Epidermal melanocyte (primary cell): ENCODE results near the gene SCGB1C2.

Experiments
- DNase-seq: peaks from one replicate; pipeline ENCODE4 v3.0.0; 2011; ENCODE audit warnings: low spot score; ENCODE audit not compliant: insufficient read length

SCGB1C2 gene

GRCh38 chr17:170130-170670 lies 32.8 kb downstream of the SCGB1C2 start:
- DNase-seq: no peak

DNA sequence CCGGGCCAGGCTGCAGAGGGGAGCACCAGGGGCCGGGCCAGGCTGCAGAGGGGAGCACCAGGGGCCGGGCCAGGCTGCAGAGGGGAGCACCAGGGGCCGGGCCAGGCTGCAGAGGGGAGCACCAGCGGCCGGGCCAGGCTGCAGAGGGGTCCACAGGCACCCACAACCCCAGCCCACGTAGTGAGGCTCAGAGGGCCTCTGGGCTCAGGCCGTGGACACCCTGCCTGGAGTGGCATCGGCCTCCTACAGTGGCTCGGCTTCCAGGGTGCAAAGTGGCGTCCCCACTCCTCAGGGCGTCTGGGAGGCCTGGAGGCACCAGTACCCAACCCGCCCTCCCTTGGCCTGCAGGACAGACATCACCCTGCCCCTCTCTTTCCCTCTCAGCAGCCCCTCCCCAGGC lies 34.5 kb downstream of the SCGB1C2 start:
- DNase-seq: no peak

DNA sequence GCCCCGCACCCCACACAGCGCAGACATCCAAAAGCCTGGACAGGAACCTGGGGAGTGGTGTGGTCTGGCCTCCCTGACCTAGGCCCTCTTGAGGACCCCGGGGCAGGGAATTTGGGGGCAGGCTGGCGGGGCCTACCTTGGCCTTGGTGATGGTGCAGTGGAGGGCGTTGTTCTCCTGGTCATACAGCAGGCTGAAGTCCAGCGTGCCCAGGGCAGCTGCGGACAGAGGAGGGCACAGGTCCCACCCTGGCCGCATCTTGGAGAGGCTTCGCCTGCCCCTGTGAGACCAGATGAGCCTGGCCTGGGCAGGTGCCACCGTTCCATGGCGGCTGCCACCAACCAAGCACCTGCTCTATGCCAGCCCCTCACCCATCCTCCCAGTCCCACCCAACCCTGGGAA lies 35.0 kb downstream of the SCGB1C2 start:
- DNase-seq: no peak

DNA sequence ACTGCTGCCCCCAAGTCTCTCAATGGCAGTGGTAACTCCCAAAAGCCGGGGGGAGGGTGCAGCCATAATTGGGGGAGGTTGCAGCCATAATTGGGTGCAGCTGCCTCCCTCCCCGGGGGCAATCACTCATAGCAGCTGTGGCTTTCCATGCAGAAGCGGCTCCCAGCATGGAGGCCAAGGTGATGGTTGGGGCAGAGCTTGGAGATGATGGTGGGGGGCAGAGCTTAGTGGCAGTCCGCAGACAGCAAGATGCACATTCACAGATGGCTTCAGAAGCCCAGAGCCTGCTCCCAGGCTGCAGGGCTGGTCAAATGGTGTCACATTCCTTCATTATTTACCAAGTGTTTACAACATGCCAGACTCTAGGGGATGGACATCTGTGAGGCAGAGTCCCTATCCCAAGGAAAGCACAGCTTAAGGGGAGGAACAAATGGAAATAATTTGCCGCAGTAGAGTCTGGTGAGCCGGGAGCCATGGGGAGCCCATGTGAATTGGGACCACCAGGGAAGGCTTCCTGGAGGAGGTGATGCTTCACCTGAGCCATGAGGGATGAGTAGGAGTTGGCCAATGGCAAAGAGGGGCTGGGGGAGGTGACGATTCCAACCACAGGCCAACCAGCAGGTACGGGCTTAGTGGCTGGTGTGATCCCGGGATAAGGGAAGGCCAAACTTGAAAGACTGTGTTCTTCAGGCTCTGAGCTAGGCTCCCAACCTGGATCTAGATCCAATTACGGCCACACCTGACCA lies 36.0 kb downstream of the SCGB1C2 start:
- DNase-seq: no peak

DNA sequence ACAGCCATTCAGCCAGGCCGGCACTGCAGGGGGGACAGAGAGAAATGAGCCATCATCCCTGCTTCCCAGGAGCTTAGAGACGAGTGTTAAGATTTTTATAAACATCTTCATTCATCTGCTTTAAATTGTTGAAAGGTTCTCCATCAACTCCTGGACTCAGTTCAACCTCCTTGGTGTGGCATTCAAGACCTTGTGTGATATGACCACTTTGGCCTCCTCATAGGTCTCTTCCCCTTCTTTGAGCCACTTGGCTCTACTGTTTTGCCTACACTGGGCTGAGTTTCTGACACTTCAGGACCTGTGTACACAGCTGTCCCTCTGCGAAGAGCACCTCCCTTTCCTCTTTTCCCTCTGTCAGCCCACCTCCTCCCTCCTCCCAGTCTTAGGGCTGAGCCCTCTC lies 39.8 kb downstream of the SCGB1C2 start:
- no peak for DNase-seq

DNA sequence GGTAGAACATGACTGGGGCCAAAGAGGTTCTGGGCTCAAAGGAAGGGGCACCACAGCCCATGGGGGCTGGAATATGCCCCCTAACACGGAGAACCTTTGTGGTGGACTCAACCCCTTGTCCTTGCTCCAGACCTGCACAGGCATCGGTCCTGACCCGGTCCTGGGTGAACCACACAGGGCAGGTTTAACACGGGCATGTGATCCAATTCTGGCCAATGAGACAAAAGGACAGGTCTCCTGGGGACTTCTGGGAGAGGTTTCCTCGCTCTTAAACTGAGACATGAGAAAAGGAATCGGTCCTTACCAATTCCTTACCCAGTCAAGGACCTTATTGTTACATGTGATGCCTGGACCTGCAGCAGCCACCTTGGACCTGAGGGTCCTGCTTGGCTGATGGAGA lies 40.4 kb downstream of the SCGB1C2 start:
- DNase-seq: no peak

DNA sequence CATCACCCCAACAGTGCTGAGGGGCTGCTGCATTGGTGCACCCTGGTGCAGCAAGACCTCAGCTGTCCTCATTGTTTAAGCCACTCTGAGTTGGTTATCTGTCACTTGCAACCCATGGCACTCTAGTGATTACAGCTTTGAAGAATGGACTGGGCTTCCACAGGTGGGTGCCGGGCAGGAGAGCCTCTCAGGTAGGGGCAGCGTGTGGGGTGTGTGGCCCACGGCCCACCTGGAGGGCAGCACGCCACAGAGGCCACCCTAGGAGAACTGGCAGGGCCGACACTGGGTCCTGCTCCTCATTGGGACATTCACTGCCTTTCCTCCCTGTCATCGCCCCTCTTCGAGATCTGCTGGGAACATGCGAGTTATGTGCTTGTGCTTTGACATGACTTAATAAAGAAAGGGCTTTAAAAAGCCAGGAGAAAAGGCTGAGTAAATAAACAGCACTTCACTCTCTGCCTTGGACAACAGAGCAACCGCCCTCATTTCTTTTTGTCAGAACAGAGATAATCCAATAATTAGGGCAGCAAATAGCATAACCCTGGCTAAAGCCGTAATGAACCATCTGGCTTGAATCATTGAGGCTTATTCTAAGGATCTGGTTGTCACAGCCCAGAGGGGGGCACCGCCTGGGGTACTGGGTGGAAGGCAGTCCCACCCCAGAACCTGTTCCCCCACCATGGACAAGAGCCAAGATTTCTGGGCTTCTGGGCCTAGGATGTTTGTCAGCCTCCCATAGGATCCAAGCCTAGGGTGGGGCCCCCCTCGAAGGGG lies 41.1 kb downstream of the SCGB1C2 start:
- DNase-seq: no peak

DNA sequence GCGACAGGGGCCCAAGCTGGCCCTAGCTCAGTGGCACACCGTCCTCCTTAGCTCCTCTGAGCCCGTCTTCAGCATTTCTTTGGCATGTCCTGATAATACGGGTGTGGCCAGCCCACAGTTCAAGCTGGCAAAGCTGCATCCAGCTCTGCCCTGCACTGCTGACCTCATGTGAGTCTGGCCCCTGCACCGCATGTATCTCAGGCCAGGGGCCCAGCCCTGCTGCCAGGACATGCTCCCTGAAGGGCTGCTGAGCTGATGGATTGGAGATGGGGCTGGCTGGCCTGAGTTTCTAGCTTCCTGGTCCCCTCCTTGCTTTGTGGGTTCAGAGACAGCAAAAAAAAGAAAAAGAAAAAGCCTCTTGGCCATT lies 41.7 kb downstream of the SCGB1C2 start:
- DNase-seq: no peak

DNA sequence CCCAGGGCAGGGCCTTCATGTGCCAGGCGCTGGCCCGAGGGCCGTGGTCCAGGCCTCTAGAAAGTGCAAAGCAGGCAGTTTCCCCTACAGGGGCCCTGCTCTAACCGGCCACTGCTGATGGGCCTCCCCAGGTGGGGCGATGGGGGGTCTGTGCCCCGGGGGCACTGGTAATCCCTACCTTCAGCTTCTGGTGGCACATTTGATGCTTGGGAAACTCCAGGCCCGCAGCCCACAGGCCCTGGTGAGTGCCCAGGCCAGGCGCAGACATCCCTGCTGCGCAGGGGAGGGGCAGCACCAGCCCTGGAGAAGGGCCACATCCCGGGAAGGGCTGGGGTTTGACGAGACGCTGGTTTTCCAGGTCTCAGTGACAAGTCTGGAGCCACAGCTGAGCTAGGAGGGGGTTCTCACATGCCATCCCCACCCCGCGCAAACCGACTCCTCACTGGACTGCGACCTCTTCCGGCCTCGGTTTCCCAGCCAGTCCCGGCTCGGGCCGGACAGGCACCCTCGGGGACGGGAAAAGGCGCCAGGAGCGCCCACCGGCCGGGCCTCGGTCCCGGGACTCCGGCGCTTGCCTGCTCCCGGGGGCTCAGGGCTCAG lies 42.5 kb downstream of the SCGB1C2 start:
- DNase-seq: no peak

DNA sequence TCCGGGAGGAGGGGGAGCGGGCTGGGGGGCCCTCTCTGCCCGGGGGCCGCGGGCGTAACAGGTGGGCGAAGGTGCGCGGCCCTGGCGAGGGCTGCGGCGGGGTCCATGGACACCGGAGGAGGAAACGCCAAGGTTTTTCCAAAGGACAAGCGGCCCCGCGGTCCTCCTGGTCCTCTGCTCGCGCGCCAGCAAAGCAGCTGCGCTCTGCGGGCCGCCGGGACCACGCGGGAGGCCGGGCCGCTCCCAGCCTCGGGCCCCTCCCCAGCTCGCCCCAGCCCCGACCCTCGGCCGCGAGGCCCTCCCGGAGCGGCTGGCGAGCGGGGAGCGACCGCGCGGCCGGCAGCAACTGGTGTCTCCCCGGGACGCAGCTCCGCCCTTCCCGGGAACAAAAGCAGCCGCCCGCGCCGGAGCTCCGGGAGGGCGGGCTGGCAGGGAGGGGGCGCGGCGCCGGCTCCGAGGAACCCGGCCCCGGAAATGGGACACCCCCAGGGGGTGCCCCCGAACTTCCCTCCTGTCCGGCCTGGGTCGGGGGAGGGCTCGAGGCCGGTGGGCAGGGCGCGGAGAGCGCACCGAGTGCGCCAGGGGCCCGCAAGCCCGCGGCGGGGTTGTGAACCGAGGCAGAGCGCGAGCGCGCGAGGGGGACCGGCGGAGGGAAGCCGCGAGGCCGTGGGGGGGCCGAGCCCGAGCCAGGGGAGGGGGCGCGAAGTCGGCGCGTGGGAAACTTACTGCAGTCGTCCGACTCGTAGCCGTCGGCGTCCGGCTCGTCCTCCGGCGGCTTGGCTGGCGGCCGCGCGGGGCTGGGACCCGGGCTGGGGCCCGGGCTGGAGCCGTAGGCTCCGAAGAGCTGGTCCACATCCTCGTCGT lies 43.2 kb downstream of the SCGB1C2 start:
- DNase-seq: no peak

DNA sequence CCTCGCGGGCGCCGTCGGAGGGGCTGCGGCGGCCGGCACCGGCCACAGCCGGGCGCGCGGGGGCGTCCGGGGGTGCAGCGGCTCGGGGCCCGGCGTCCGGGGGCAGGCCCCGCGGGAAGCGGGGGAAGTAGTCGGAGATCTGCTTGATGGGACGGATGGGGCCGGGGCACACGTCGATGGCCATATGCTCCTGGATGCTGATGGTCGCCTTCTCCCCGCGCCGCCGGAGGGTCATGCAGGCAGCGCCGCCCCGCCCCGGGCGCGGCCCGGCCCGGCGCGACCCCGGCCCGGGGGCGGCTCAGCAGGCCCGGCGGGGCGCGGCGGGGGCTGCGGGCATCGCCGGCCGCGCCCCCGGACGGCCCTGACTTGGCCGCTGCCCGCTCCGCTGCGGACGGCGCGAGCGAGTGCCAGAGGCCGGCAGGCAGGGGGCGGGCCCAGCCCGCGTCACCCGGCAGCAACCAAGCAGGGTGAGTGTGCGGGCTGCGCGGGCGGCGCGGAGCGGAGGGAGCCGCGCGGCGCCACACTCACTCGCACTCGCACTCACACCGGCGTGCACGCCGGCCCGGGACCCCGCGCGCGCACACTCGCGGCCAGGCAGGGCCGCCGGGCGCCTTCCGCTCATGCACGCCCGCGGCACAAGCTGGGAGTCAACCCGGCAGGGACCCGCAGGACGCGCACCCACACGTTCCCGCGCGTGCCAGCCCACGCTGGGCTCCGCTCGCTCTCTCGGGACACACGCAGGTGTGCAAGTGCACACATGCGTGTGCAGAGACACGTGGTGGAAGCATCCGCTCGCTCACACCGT lies 44.1 kb downstream of the SCGB1C2 start, which contains the start of gene DOC2B:
TSS of gene DOC2B (minus strand) at position 406 of the 805 bp plus-strand sequence. CDS start at position 235, 171 bp downstream.
- DNase-seq: peak; percentile 69

DNA sequence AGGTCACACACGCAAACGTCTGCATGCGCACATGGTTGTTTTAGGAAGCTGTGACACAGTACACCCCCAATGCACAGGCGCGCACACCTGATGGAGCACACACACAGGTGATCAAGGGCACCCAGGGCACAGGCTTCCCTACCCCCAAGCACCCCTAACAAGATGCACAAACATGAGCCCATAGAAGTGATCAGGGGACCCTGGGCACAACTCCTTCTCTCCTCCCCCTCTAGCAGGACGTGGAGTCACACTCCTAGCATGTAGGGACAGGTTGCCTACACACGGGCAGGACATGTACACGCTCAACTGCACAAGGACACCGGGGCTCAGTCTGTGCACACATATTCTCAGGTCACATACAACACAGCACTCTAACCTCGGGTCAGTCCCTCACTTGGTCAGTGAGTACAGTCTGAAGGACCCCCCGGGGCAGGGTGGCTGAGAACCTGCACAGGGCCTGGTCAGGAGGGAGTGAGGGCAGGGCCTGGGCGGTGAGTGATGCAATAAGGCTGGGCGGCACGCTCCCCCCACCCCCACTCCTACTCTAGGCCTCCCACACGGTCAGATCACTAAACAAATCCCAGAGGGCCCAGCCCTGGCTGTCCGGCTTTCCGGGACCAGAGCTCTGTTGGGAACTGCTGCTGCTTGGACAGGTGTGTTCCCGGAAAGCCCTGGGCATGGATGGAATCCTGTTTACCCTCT lies 44.8 kb downstream of the SCGB1C2 start:
- DNase-seq: no peak

DNA sequence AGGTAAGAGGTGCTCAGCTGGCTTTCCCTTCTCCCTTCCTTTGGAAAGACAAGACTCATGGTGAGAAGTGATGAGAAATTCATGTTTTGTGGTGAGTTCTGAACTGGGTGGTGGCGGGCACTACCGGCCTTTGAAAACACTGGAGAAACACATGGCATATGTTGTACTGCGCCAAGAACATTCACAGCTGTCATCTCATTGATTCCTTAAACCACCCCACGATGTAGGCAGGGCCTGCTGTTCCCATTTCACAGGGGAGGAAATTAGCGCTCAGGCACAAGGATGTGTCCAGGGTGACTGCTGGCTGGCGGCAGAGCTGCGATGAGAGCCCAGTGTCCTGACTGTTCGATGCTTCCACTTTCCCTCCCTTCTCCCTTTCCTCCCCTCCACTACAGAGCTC lies 45.7 kb downstream of the SCGB1C2 start:
- no peak for DNase-seq

GRCh38 chr17:185445-186138 lies 48.2 kb downstream of the SCGB1C2 start:
- no peak for DNase-seq

DNA sequence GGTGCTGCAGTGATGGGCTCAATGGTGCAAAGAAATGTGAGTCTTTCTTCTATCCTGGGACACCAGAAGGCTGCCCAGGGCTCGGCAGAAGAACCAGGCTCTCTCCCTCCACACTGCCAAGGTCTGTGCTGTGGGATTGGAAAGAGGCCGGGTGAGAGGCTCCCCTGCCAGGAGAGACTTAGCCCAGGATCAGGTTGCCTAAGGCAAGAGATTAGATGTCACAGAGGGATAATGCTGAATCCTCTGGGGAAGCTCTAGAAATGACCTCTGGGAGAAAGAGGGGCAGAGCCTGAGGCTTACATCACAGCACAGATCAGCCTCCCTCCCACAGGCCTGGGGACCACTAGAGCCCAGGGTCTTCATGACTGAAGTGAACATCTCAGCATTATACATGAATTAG lies 49.8 kb downstream of the SCGB1C2 start:
- DNase-seq: no peak
